A549 (cell line): Measurements from ENCODE around the gene CUL4A. TPM values are rescaled to one million over a fixed set of nuclear protein-coding genes. Genes with fewer than 3 reads are reported as not detected.

Experiments
- ATAC-seq, 2 experiments: fragments of 200-7000 bp in 1 of 2; fragments of >200 bp in 1 of 2; cut with Nextera tagmentation in 1 of 2; cut with Tn5 transposase in 1 of 2; 3 replicates each; pipeline versions ENCODE4 v1.8.0 to v1.9.1; 2018 to 2020; ENCODE audit warnings: mild to moderate bottlenecking in 1 of 2, moderate library complexity in 1 of 2
- CTCF ChIA-PET: fragments of 300-600 bp; sonication (Branson Sonifier 250); formaldehyde crosslinking; extraction: SDS; loops from one replicate; lab custom pipeline; 2021; ENCODE audit warnings: antibody characterized with exemption, inconsistent platforms; lab: Yijun Ruan, JAX
- POLR2A ChIA-PET: fragments of 350-600 bp; formaldehyde crosslinking; extraction: SDS; loops from one replicate; lab custom pipeline; 2021; ENCODE audit warnings: antibody characterized with exemption, inconsistent platforms; lab: Yijun Ruan, JAX
- DNase-seq, 2 experiments: peaks; one replicate each; pipeline versions ENCODE4 v3.0.0 to v3.0.0-alpha.2; 2011 to 2016; ENCODE audit warnings: low read depth in 1 of 2, low spot score in 1 of 2
- FAIRE-seq: peaks from 2 replicates; lab custom pipeline; 2011; peaks lifted over from hg19 to GRCh38; lab: Jason Lieb, UNC
- H3K27ac ChIP-seq, 2 experiments: fragments of >200 bp; sonication (Bioruptor Twin); formaldehyde crosslinking; 3 replicates each; pipeline ENCODE4 v1.5.1; 2016 to 2017
- H3K4me1 ChIP-seq: fragments of >200 bp; sonication (Bioruptor Twin); formaldehyde crosslinking; 3 replicates; pipeline ENCODE4 v1.6.1; 2016
- H3K4me2 ChIP-seq: fragments of >200 bp; sonication (Bioruptor Twin); formaldehyde crosslinking; 3 replicates; pipeline ENCODE4 v1.6.1; 2016
- H3K4me3 ChIP-seq: fragments of >200 bp; sonication (Bioruptor Twin); formaldehyde crosslinking; 3 replicates; pipeline ENCODE4 v1.5.1; 2016
- H3K9me3 ChIP-seq: fragments of >200 bp; sonication (Bioruptor Twin); formaldehyde crosslinking; 3 replicates; pipeline ENCODE4 v1.6.1; 2016
- ATOH8 ChIP-seq: fragments of 250-450 bp; sonication (Bioruptor Pico); IDR thresholded peaks from 2 replicates; pipeline ENCODE4 v1.5.0; 2020; ENCODE audit warnings: low read depth, mild to moderate bottlenecking, moderate library complexity
- BHLHE40 ChIP-seq: IDR thresholded peaks from 2 replicates; pipeline ENCODE4 v1.6.1; 2012; ENCODE audit warnings: low read depth, low read length, inconsistent platforms
- CBX2 ChIP-seq: fragments of 200-600 bp; sonication (generic); IDR thresholded peaks from 2 replicates; pipeline ENCODE4 v1.6.1; 2016; ENCODE audit warnings: low read depth, mild to moderate bottlenecking, borderline replicate concordance
- CBX8 ChIP-seq: fragments of 200-600 bp; sonication (generic); IDR thresholded peaks from 2 replicates; pipeline ENCODE4 v1.6.1; 2016
- ELK1 ChIP-seq: fragments of 150-350 bp; IDR thresholded peaks from 2 replicates; pipeline ENCODE4 v1.6.1; 2014; ENCODE audit warnings: low read depth, mild to moderate bottlenecking, low read length
- ESRRA ChIP-seq: fragments of 150-350 bp; IDR thresholded peaks from 2 replicates; pipeline ENCODE4 v1.6.1; 2014; ENCODE audit warnings: mild to moderate bottlenecking, low read length, borderline replicate concordance
- FOSB ChIP-seq: fragments of 250-450 bp; sonication (Bioruptor Pico); IDR thresholded peaks from 2 replicates; pipeline ENCODE4 v1.5.0; 2020; ENCODE audit warnings: mild to moderate bottlenecking, moderate library complexity
- FOSL2 ChIP-seq, 2 experiments: fragments of 450-650 bp in 1 of 2; fragments of >200 bp in 1 of 2; sonication (Bioruptor Twin) in 1 of 2; formaldehyde crosslinking; IDR thresholded peaks; 2 replicates each; pipeline versions ENCODE4 v1.5.0 to v1.6.1; 2016 to 2020; ENCODE audit warnings: mild to moderate bottlenecking in 1 of 2, moderate library complexity in 1 of 2
- FOXS1 ChIP-seq: fragments of 250-450 bp; sonication (Bioruptor Pico); IDR thresholded peaks from 2 replicates; pipeline ENCODE4 v1.5.0; 2020; ENCODE audit warnings: mild to moderate bottlenecking, moderate library complexity
- HEYL ChIP-seq: fragments of 250-450 bp; sonication (Bioruptor Pico); IDR thresholded peaks from 2 replicates; pipeline ENCODE4 v1.8.0; 2021; ENCODE audit warnings: mild to moderate bottlenecking, moderate library complexity
- HOXA7 ChIP-seq: fragments of 250-450 bp; sonication (Bioruptor Pico); IDR thresholded peaks from 2 replicates; pipeline ENCODE4 v1.5.0; 2020; ENCODE audit warnings: mild to moderate bottlenecking, moderate library complexity
- JUNB ChIP-seq: fragments of >200 bp; sonication (Bioruptor Twin); formaldehyde crosslinking; IDR thresholded peaks from 2 replicates; pipeline ENCODE4 v1.6.1; 2016
- MAX ChIP-seq: IDR thresholded peaks from 2 replicates; pipeline ENCODE4 v1.6.1; 2012
- MAZ ChIP-seq: fragments of 150-350 bp; IDR thresholded peaks from 2 replicates; pipeline ENCODE4 v1.6.1; 2014; ENCODE audit warnings: antibody characterized with exemption, low read depth, low read length, borderline replicate concordance
- MYC ChIP-seq: IDR thresholded peaks from 2 replicates; pipeline ENCODE4 v1.6.1; 2012; ENCODE audit warnings: mild to moderate bottlenecking, inconsistent platforms, low read length, improper control_type of control experiment, borderline replicate concordance
- NFE2L2 ChIP-seq: fragments of 150-350 bp; conservative IDR thresholded peaks from 2 replicates; pipeline ENCODE4 v1.6.1; 2014; ENCODE audit warnings: low read length
- PHF8 ChIP-seq: fragments of 200-600 bp; sonication (generic); IDR thresholded peaks from 2 replicates; pipeline ENCODE4 v1.6.1; 2016; ENCODE audit warnings: low read depth, mild to moderate bottlenecking, antibody characterized with exemption, moderate library complexity, borderline replicate concordance
- POLR2AphosphoS2 ChIP-seq: conservative IDR thresholded peaks from 2 replicates; pipeline ENCODE4 v1.6.1; 2012; ENCODE audit warnings: low read length, improper control_type of control experiment, inconsistent platforms
- RAD21 ChIP-seq, 2 experiments: fragments of >200 bp in 1 of 2; sonication (Bioruptor Twin) in 1 of 2; formaldehyde crosslinking in 1 of 2; IDR thresholded peaks in 1 of 2; conservative IDR thresholded peaks in 1 of 2; 2 replicates in 1 of 2; 3 replicates in 1 of 2; pipeline ENCODE4 v1.6.1; 2012 to 2018; ENCODE audit warnings: inconsistent platforms in 1 of 2
- RARB ChIP-seq: fragments of 250-450 bp; sonication (Bioruptor Pico); IDR thresholded peaks from 2 replicates; pipeline ENCODE4 v1.8.0; 2021; ENCODE audit warnings: mild to moderate bottlenecking, moderate library complexity
- RCOR1 ChIP-seq: fragments of 150-350 bp; IDR thresholded peaks from 2 replicates; pipeline ENCODE4 v1.6.1; 2014; ENCODE audit warnings: antibody characterized with exemption, low read length, low read depth
- RNF2 ChIP-seq: fragments of 200-600 bp; sonication (generic); IDR thresholded peaks from 2 replicates; pipeline ENCODE4 v1.6.1; 2016; ENCODE audit warnings: low read depth, mild to moderate bottlenecking, antibody characterized with exemption, moderate library complexity, borderline replicate concordance
- SMC3 ChIP-seq: fragments of >200 bp; sonication (Bioruptor Twin); formaldehyde crosslinking; IDR thresholded peaks from 3 replicates; pipeline ENCODE4 v1.6.1; 2018; ENCODE audit warnings: inconsistent platforms
- TP53 ChIP-seq: fragments of 250-450 bp; sonication (Bioruptor Pico); IDR thresholded peaks from 2 replicates; pipeline ENCODE4 v1.5.0; 2021; ENCODE audit warnings: mild to moderate bottlenecking, moderate library complexity
- ZC3H11A ChIP-seq: fragments of 450-650 bp; IDR thresholded peaks from 2 replicates; pipeline ENCODE4 v1.6.1; 2014; ENCODE audit warnings: antibody characterized with exemption, mild to moderate bottlenecking
- ZNF302 ChIP-seq: fragments of 250-450 bp; sonication (Bioruptor Pico); IDR thresholded peaks from 2 replicates; pipeline ENCODE4 v1.9.0; 2021; ENCODE audit warnings: inconsistent platforms, mild to moderate bottlenecking, moderate library complexity
- ZSCAN20 ChIP-seq: fragments of 250-450 bp; sonication (Bioruptor Pico); IDR thresholded peaks from 2 replicates; pipeline ENCODE4 v1.8.0; 2022; ENCODE audit warnings: mild to moderate bottlenecking, moderate library complexity
- WGBS: methylation state at CpG from one replicate; pipeline ENCODE4 v1.1.6; 2017; ENCODE audit errors: missing lambda C conversion rate; 5-methylcytosine and 5-hydroxymethylcytosine counted together
- polyA plus RNA-seq, 4 experiments: library from polyadenylated mRNA; depleted of rRNA in 3 of 4; stranded (reverse); fragments of >200 nt; fragmentation: RNase III in 1 of 4; extraction: RNeasy Plus Mini Kit Qiagen cat#74134 plus additional on column Dnase treatment in 1 of 4; gene quantifications; 2 replicates in 3 of 4; 3 replicates in 1 of 4; pipeline ENCODE4 v1.2.3, GENCODE V29; 2011 to 2017
- TF ChIP-seq, protein P1 (sequence below): fragments of 250-450 bp; sonication (Bioruptor Pico); IDR thresholded peaks from 2 replicates; pipeline ENCODE4 v1.5.0; 2021; ENCODE audit warnings: mild to moderate bottlenecking, moderate library complexity, borderline replicate concordance

Gene CUL4A
- polyA plus RNA-seq, 2 of the 4 experiments (the other 2 are of a cell fraction): 49.6 to 55.4 TPM

DNA sequence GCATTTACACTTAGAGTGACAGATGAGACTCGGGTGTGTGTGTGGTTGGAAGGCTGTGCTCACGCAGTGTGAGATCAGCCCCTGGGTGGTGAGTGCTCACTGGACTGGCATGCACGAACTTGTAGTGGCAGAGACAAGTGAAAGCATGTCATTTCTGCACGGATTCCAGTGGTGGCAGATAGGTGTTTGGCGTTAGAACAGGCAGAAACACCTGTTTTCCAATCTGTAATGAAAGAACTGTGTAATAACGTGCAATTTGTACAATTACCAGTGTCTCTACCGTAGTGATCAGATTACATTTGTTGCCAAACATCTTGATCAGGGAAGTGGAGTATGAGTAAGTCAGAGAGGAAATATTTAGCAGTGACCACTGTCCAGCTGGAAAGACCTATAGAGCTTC lies 95.8 kb downstream of the CUL4A start:
- no peak overlapping the region for H3K27ac ChIP-seq
- 60% methylated on average over 7 of the region's 7 CpGs for WGBS
- no peak overlapping the region for H3K4me3 ChIP-seq
- no peaks in the 10 kb centered on the region for H3K4me1 ChIP-seq
- no peaks in the 10 kb centered on the region for H3K9me3 ChIP-seq
- CTCF ChIA-PET: interaction anchor here (0.6 kb wide), 1 partner anchor 46 kb away, joined by 3 read pairs; no protein-coding TSS in a partner anchor
- no peak for DNase-seq
- no peak overlapping the region for H3K4me2 ChIP-seq
- TF ChIP-seq ZC3H11A (no peak), HOXA7 (CRISPR knock-in tag) (no peak), RCOR1 (no peak), ZSCAN20 (CRISPR knock-in tag) (no peak), RAD21 (conservative IDR thresholded peaks at IDR 0.05 in 1 of 2, IDR thresholded peaks at IDR 0.05 in 1 of 2) (no peak), ELK1 (no peak), MYC (no peak), NFE2L2 (no peak), FOXS1 (no peak), FOSL2 (IDR thresholded peaks at IDR 0.05) (no peak), FOSL2 (CRISPR knock-in tag; IDR thresholded peaks at IDR 0.05) (no peak), RARB (no peak), CBX2 (no peak), MAZ (no peak), PHF8 (no peak), FOSB (no peak), BHLHE40 (no peak), HEYL (no peak), TP53 (CRISPR knock-in tag) (no peak)
- TF ChIP-seq, all 56 proteins: peak for 0
- ATAC-seq (no peak), FAIRE-seq (no peak)
- POLR2A ChIA-PET: no interaction called here

DNA sequence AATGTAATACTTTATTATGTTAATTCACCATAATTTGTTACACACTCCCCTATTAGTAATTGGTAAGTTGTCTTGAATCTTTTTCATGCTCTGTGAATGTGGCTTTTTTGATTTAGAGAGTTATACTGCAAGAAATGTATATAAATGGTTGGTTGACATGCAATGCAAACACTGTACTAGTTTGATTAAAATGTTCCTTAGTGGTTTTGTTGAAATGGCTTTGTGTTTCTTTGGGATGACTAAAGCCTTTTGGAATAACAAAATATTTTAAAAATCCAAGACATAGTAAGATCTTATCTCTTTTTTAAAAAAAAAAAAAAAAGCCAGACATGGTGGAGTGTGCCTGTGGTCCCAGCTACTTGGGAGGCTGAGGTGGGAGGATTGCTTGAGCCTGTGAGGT lies 98.1 kb downstream of the CUL4A start:
- POLR2A ChIA-PET: no interaction called here
- Histone ChIP-seq H3K4me3 (no peak overlapping the region), H3K27ac (no peak overlapping the region), H3K9me3 (no peaks in the 10 kb centered on the region), H3K4me1 (no peaks in the 10 kb centered on the region), H3K4me2 (no peak overlapping the region)
- ATAC-seq: no peak
- DNase-seq: no peak
- TF ChIP-seq MAZ (no peak), HOXA7 (CRISPR knock-in tag) (no peak), ATOH8 (CRISPR knock-in tag) (no peak), FOSB (no peak), RNF2 (no peak), BHLHE40 (no peak), ELK1 (no peak)
- FAIRE-seq: no peak
- CTCF ChIA-PET: no interaction called here

GRCh38 chr13:113309473-113309872 lies 100.1 kb downstream of the CUL4A start:
- DNase-seq (no peak), FAIRE-seq (no peak), ATAC-seq (no peak)
- CTCF ChIA-PET: no interaction called here
- POLR2A ChIA-PET: no interaction called here
- no peak overlapping the region for H3K4me3 ChIP-seq
- 94% methylated on average over 6 of the region's 6 CpGs for WGBS
- no peaks in the 10 kb centered on the region for H3K9me3 ChIP-seq
- H3K27ac ChIP-seq: no peak overlapping the region
- TF ChIP-seq CBX8 (no peak), FOXS1 (no peak), ZSCAN20 (CRISPR knock-in tag) (no peak), ZNF302 (CRISPR knock-in tag) (no peak), SMC3 (no peak), RARB (no peak), JUNB (no peak), PHF8 (no peak), MAX (no peak), ZC3H11A (no peak), POLR2AphosphoS2 (no peak), ESRRA (no peak)
- TF ChIP-seq, protein P1, sequence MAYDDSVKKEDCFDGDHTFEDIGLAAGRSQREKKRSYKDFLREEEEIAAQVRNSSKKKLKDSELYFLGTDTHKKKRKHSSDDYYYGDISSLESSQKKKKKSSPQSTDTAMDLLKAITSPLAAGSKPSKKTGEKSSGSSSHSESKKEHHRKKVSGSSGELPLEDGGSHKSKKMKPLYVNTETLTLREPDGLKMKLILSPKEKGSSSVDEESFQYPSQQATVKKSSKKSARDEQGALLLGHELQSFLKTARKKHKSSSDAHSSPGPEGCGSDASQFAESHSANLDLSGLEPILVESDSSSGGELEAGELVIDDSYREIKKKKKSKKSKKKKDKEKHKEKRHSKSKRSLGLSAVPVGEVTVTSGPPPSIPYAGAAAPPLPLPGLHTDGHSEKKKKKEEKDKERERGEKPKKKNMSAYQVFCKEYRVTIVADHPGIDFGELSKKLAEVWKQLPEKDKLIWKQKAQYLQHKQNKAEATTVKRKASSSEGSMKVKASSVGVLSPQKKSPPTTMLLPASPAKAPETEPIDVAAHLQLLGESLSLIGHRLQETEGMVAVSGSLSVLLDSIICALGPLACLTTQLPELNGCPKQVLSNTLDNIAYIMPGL (CRISPR knock-in tag): no peak
- H3K4me1 ChIP-seq: peaks cover 7% of the 10 kb centered on the region; the same call in 1 of the 3 replicates
- no peak overlapping the region for H3K4me2 ChIP-seq
